ENCODE results near the gene CCDC102B. TPM values are rescaled to one million over a fixed set of nuclear protein-coding genes. Genes with fewer than 3 reads are reported as not detected.
"Not testable (repeated sequence)": the region's sequence is repeated elsewhere in the genome, so short reads cannot be mapped to it uniquely, and the experiment has no call there.

The CCDC102B gene
- total RNA-seq, 2 experiments from 2014 or later = 1.4 to 1.6 TPM

DNA sequence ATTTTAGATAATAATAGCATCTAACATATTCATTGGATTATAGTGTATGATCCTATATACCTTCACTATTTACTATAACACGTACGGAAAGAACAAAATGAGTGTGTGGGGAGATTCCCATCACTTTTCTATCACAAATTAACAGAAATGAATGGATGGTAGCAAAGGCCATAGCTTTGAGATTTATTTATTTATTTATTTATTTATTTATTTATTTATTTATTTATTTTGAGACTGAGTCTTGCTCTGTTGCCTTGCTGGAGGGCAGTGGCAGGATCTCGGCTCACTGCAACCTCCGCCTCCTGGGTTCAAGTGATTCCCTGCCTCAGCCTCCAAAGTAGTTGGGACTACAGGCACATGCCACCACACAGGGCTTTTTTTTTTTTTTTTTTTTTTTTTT lies 208.3 kb downstream of the CCDC102B start:
- H3K4me1 Mint-ChIP-seq, DNase-seq, H3K36me3 Mint-ChIP-seq, H3K4me3 Mint-ChIP-seq, H3K27me3 Mint-ChIP-seq, H3K27ac Mint-ChIP-seq, H3K9me3 Mint-ChIP-seq: not testable (repeated sequence)

- Mint-ChIP-seq H3K9me3 (no peaks in the 10 kb centered on the region), H3K36me3 (no peaks in the 10 kb centered on the region), H3K4me1 (peaks cover 2% of the 10 kb centered on the region), H3K27me3 (no peaks in the 10 kb centered on the region), H3K27ac (no peak overlapping the region), H3K4me3 (no peak overlapping the region)
- DNase-seq = no peak
Measured at GRCh38 chr18:69008538-69008937, 210.7 kb downstream of the CCDC102B start.

DNA sequence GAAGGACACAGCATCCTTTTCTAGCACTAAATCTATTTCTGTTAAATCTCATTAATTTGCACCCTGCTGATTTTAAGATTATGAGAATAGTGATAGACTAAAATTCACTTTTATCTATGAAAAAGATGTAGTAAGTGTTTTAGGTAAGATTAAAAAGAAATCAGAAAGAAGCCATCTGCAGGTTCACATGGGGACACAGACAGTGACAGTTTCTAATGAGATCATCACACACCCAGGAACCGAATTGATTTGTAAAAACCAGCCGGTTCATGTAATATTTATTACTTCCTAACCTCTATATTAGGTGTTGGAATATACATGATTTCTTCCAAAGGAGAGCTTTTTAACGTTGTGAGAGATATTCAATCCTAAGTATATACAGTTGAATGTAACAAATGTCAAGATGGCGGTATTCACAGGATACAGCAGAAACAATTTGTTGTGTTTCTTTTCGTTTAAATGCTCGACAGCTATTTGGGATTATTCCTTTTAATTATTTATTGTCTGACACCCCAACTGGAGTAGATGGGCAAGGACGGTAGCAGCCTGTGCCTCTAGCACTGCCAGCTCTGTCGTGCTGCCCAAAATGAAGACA lies 223.4 kb downstream of the CCDC102B start:
- no peak overlapping the region for H3K4me3 Mint-ChIP-seq
- H3K9me3 Mint-ChIP-seq = no peaks in the 10 kb centered on the region
- DNase-seq = no peak
- no peaks in the 10 kb centered on the region for H3K4me1 Mint-ChIP-seq
- H3K27me3 Mint-ChIP-seq = no peaks in the 10 kb centered on the region
- H3K36me3 Mint-ChIP-seq = no peaks in the 10 kb centered on the region
- H3K27ac Mint-ChIP-seq = no peak overlapping the region

DNA sequence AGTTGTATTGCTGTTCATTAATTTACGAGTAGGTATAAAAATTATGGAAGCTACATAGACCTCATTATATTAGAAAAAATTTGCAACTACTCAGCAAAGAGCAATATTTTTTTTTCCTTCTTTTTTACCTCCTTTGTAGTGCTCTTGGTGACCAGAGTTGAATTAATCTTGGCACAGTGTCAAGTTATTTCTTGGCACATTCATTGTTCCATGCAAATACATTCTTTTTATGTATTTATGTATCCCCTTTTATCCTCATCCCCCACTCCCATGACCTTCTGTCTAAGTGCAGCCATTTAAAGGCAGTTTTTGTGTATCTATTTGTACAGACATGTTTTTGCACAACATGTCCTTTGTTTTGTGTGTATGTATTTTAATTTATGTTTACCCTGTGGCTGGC lies 224.5 kb downstream of the CCDC102B start:
- no peaks in the 10 kb centered on the region for H3K27me3 Mint-ChIP-seq
- H3K4me3 Mint-ChIP-seq = no peak overlapping the region
- H3K9me3 Mint-ChIP-seq = no peaks in the 10 kb centered on the region
- H3K4me1 Mint-ChIP-seq = no peaks in the 10 kb centered on the region
- no peak for DNase-seq
- no peak overlapping the region for H3K27ac Mint-ChIP-seq
- no peaks in the 10 kb centered on the region for H3K36me3 Mint-ChIP-seq

- Mint-ChIP-seq H3K27ac (no peak overlapping the region), H3K27me3 (no peaks in the 10 kb centered on the region), H3K36me3 (no peaks in the 10 kb centered on the region), H3K4me3 (no peak overlapping the region), H3K4me1 (no peaks in the 10 kb centered on the region), H3K9me3 (no peaks in the 10 kb centered on the region)
- DNase-seq = no peak
Measured at GRCh38 chr18:69031571-69031970, 233.7 kb downstream of the CCDC102B start.

DNA sequence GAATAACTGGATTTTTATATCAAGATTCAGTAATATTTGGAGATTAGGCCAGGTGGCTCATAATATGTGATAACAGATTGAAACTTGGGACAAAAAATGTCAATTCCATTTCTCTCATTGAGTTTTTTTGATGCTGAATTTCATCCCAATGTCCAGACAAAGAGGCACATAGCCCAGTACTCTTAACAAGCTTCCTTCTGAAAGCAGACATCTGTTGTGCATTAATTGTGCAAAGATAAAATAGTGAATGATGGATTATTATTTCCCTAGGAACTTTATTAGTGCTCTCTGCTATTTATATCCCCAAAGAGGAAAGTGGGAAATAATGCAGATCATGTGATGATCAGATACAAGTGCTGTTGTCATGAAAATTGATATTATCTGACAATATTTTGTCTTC lies 234.1 kb downstream of the CCDC102B start:
- H3K27ac Mint-ChIP-seq = no peak overlapping the region
- H3K4me1 Mint-ChIP-seq = no peaks in the 10 kb centered on the region
- H3K9me3 Mint-ChIP-seq = no peaks in the 10 kb centered on the region
- no peaks in the 10 kb centered on the region for H3K36me3 Mint-ChIP-seq
- H3K27me3 Mint-ChIP-seq = no peaks in the 10 kb centered on the region
- no peak for DNase-seq
- H3K4me3 Mint-ChIP-seq = no peak overlapping the region

DNA sequence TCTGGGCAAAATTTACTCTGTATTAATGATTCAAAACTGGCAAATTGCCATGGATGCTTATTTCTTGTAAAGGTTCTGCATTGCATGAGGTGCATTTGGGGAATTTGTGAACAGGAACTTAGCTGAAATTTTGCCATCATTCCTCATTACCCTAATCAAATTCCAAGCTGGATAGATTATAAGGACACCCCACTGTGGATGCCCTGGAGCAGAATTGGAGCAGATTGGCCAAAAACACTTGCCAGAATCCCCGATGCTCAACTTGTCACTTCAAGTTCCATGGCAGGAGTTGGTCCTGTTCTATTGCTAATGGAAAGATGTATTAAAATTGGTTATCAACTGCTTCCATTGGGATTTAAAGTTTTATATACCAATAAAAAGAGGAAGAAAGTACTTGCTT lies 237.9 kb downstream of the CCDC102B start:
- no peaks in the 10 kb centered on the region for H3K27me3 Mint-ChIP-seq
- no peaks in the 10 kb centered on the region for H3K9me3 Mint-ChIP-seq
- no peak for DNase-seq
- no peaks in the 10 kb centered on the region for H3K36me3 Mint-ChIP-seq
- no peaks in the 10 kb centered on the region for H3K4me1 Mint-ChIP-seq
- H3K4me3 Mint-ChIP-seq = no peak overlapping the region
- no peak overlapping the region for H3K27ac Mint-ChIP-seq

DNA sequence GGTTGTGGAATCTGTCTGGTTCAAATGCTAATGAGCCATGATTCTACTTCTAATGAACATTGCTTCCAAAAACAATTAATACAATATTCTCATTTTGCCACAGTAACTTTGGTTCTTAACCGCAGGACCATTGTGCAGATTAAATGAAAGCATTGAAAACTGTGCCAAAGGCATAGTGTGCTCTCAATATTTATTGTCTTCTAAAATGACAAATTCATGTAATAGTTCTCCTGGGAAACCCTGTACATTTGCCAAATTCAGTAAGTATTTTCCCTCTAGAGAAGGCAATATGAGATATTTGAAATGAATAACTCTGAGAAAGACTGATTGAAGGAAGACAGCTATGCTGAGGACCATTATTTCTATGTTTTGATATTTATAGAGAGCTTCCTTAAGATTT lies 246.3 kb downstream of the CCDC102B start:
- no peak for DNase-seq
- no peaks in the 10 kb centered on the region for H3K4me1 Mint-ChIP-seq
- H3K4me3 Mint-ChIP-seq = no peak overlapping the region
- no peaks in the 10 kb centered on the region for H3K36me3 Mint-ChIP-seq
- no peak overlapping the region for H3K27ac Mint-ChIP-seq
- no peaks in the 10 kb centered on the region for H3K27me3 Mint-ChIP-seq
- H3K9me3 Mint-ChIP-seq = no peaks in the 10 kb centered on the region

DNA sequence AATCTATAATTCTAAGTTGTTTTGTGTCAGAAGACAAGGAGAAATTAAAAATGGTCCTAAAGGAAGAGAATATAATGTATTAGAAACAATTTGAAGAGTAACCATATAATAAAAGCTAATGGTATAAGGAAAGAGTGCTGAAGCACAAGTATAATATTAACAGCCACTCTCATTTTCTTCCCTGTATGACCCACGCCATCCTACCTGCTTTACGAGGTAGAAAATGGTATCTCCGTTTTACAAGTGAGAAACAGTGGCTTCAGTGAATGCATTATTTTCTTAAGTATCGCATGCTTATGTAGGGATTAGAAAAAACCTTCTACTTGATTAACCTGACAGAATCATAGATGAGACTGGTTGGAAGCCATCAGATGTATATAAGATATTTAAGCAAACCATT lies 266.2 kb downstream of the CCDC102B start:
- no peak overlapping the region for H3K4me3 Mint-ChIP-seq
- no peak overlapping the region for H3K27ac Mint-ChIP-seq
- H3K36me3 Mint-ChIP-seq = no peaks in the 10 kb centered on the region
- no peaks in the 10 kb centered on the region for H3K4me1 Mint-ChIP-seq
- no peaks in the 10 kb centered on the region for H3K27me3 Mint-ChIP-seq
- H3K9me3 Mint-ChIP-seq = no peaks in the 10 kb centered on the region
- no peak for DNase-seq

DNA sequence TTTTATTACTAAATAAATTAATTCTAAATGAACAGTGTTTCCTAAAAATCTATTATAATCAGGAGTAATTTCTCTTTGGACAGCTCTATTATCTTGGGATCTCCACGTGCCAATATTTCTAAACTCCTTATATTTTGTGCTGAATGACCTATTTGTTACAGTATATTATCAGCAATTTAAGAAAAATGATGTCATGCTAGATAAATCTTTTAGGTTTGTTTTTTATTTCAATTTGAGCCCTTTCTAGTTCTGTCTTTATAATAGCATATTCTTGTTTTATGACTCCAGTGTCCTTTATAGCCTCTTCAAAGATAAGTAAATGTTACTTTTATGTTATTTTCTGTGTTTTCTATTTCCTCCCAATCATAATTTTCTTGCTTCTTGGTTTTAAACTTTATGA lies 269.2 kb downstream of the CCDC102B start:
- Mint-ChIP-seq H3K9me3 (no peaks in the 10 kb centered on the region), H3K4me1 (no peaks in the 10 kb centered on the region), H3K36me3 (no peaks in the 10 kb centered on the region), H3K4me3 (no peak overlapping the region), H3K27me3 (no peaks in the 10 kb centered on the region), H3K27ac (no peak overlapping the region)
- DNase-seq = no peak

DNA sequence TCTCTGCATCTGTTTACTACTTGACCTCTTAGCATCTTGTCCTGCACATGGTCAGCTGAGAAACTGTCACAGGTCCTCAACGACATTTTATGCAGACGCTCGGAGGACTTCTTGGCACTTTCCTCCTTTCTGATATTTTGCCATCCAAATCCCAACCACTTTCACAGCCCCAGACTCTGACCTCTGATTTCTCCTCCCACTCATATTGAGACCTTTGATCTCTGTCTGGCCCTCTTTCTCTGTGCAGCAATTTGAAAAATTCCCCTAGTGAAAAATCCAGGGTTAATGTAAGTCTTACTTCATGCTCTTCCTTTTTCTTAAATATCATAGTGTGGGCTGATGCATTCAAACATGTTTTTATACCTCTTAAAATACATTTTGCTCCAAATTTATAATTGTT lies 273.8 kb downstream of the CCDC102B start:
- Mint-ChIP-seq H3K4me1 (no peaks in the 10 kb centered on the region), H3K9me3 (no peaks in the 10 kb centered on the region), H3K27ac (no peak overlapping the region), H3K4me3 (no peak overlapping the region), H3K27me3 (no peaks in the 10 kb centered on the region), H3K36me3 (no peaks in the 10 kb centered on the region)
- no peak for DNase-seq

- no peaks in the 10 kb centered on the region for H3K27me3 Mint-ChIP-seq
- H3K4me3 Mint-ChIP-seq = no peak overlapping the region
Measured at GRCh38 chr18:69081846-69082245, 284.0 kb downstream of the CCDC102B start.

GRCh38 chr18:69082499-69082898 lies 284.6 kb downstream of the CCDC102B start:
- no peaks in the 10 kb centered on the region for H3K36me3 Mint-ChIP-seq
- no peak overlapping the region for H3K27ac Mint-ChIP-seq
- DNase-seq = no peak
- no peak overlapping the region for H3K4me3 Mint-ChIP-seq
- H3K4me1 Mint-ChIP-seq = no peaks in the 10 kb centered on the region
- H3K27me3 Mint-ChIP-seq = no peaks in the 10 kb centered on the region
- no peaks in the 10 kb centered on the region for H3K9me3 Mint-ChIP-seq

More at GRCh38 chr18:69081846-69082245, 284.0 kb downstream of the CCDC102B start:
- Mint-ChIP-seq H3K9me3 (no peaks in the 10 kb centered on the region), H3K4me1 (no peaks in the 10 kb centered on the region), H3K36me3 (no peaks in the 10 kb centered on the region), H3K27ac (no peak overlapping the region)
- DNase-seq = no peak

- H3K27ac Mint-ChIP-seq = no peak overlapping the region
- H3K9me3 Mint-ChIP-seq = no peaks in the 10 kb centered on the region
- no peak overlapping the region for H3K4me3 Mint-ChIP-seq
- DNase-seq = no peak
- H3K4me1 Mint-ChIP-seq = no peaks in the 10 kb centered on the region
- H3K27me3 Mint-ChIP-seq = no peaks in the 10 kb centered on the region
- H3K36me3 Mint-ChIP-seq = no peaks in the 10 kb centered on the region
Measured at GRCh38 chr18:69085951-69086350, 288.1 kb downstream of the CCDC102B start.

DNA sequence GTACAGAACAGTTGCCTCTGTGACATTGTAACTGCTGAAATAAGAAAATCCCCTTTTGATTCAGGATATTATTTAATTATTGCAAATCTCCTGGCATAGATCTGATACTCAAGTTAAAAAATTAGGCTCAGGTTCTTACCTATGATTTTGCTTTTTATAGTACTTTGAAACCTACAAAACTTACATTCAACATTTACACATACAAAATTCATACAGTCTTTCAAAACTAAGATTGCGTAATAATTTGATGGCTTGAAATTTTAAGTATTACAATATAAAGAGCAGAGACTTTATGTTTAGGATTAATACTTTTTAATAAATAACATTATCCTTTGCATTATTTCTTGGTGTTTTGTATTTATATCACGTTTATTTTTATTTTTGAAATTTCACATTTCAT lies 291.1 kb downstream of the CCDC102B start:
- Mint-ChIP-seq H3K4me3 (no peak overlapping the region), H3K27ac (no peak overlapping the region), H3K9me3 (no peaks in the 10 kb centered on the region), H3K27me3 (no peaks in the 10 kb centered on the region), H3K4me1 (no peaks in the 10 kb centered on the region), H3K36me3 (no peaks in the 10 kb centered on the region)
- DNase-seq = no peak

GRCh38 chr18:69097349-69097748 lies 299.5 kb downstream of the CCDC102B start:
- DNase-seq = no peak
- Mint-ChIP-seq H3K27ac (no peak overlapping the region), H3K4me1 (no peaks in the 10 kb centered on the region), H3K9me3 (peaks cover 5% of the 10 kb centered on the region), H3K27me3 (no peaks in the 10 kb centered on the region), H3K36me3 (no peaks in the 10 kb centered on the region), H3K4me3 (no peak overlapping the region)

DNA sequence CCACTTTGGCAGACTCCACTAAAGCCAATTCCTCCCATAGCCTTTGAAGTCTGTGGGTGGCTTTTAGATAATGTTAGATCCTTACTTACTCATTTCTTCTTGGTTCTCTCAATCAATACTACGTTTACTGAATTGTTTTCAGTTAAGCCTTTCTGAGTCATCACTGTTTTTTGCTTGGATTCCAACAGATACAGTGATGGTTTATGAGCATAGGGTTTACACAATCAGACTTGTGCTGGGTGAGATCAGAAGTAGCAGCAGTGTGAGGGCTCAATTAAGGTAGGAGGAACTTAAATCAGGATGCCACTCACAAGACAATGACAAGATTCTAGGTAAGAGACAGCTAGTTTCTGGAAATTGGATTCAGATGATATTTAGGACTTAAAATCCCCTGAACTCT lies 305.1 kb downstream of the CCDC102B start:
- Mint-ChIP-seq H3K9me3 (peaks cover 5% of the 10 kb centered on the region), H3K4me3 (no peak overlapping the region), H3K4me1 (no peaks in the 10 kb centered on the region), H3K36me3 (no peaks in the 10 kb centered on the region), H3K27ac (no peak overlapping the region), H3K27me3 (no peaks in the 10 kb centered on the region)
- no peak for DNase-seq
